ENCODE measurements around the gene GANAB. TPM values are rescaled to one million over a fixed set of nuclear protein-coding genes. Genes with fewer than 3 reads are reported as not detected.

Gene GANAB
- total RNA-seq, 1 donor from 2014 or later, result 323 TPM

DNA sequence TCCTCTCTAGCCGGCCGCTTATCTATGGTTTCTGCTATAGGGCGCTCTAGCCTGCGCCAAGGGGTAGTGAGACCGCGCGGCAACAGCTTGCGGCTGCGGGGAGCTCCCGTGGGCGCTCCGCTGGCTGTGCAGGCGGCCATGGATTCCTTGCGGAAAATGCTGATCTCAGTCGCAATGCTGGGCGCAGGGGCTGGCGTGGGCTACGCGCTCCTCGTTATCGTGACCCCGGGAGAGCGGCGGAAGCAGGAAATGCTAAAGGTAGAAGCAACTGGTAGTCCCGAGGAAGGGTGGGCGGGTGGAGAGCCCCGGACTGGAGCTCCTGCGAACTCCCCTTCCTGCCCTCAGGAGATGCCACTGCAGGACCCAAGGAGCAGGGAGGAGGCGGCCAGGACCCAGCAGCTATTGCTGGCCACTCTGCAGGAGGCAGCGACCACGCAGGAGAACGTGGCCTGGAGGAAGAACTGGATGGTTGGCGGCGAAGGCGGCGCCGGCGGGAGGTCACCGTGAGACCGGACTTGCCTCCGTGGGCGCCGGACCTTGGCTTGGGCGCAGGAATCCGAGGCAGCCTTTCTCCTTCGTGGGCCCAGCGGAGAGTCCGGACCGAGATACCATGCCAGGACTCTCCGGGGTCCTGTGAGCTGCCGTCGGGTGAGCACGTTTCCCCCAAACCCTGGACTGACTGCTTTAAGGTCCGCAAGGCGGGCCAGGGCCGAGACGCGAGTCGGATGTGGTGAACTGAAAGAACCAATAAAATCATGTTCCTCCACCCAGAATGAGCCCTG is 25.4 kb upstream of the GANAB start, which contains the start of the genes LBHD1 and UQCC3:
LBHD1 (minus strand) TSS at position 660 of the 782 bp plus-strand sequence. CDS start 2,236 bp downstream, outside the sequence.
UQCC3 (plus strand) TSS at position 66 of the 782 bp plus-strand sequence; CDS start at position 139, 73 bp downstream.
- H3K9me3 ChIP-seq (ENCODE audit: insufficient read depth, low read depth, low read length), result no peaks in the 10 kb centered on the region
- H3K4me1 ChIP-seq (ENCODE audit: insufficient read depth, low read length), result peaks cover 15% of the 10 kb centered on the region
- no peak for TF ChIP-seq EZH2 (IDR thresholded peaks at IDR 0.05; ENCODE audit: insufficient read depth, low read length)
- TF ChIP-seq CTCF (IDR thresholded peaks at IDR 0.05; ENCODE audit: insufficient read depth, low read depth, low read length), result no peak
- H4K20me1 ChIP-seq (ENCODE audit: insufficient read depth, low read length), result peaks cover 9% of the 10 kb centered on the region
- peak within 1 kb of the TSS; percentile 74 for H2AFZ ChIP-seq (ENCODE audit: low read depth, low read length)
- H3K9ac ChIP-seq (ENCODE audit: low read length), result peak within 1 kb of the TSS; percentile 88
- no peak for FAIRE-seq
- no peaks in the 10 kb centered on the region for H3K27me3 Mint-ChIP-seq (ENCODE audit: low read depth, unreplicated experiment)
- H3K4me1 Mint-ChIP-seq (ENCODE audit: low read depth, unreplicated experiment), result peaks cover 10% of the 10 kb centered on the region
- H3K27ac Mint-ChIP-seq (ENCODE audit: unreplicated experiment), result peak within 1 kb of the TSS; percentile 90
- peaks cover 56% of the 10 kb centered on the region for H3K79me2 ChIP-seq (ENCODE audit: insufficient read depth, low read length)
- peaks cover 9% of the 10 kb centered on the region for H3K36me3 ChIP-seq (ENCODE audit: insufficient read depth, low read length)
- no peaks in the 10 kb centered on the region for H3K9me3 Mint-ChIP-seq (ENCODE audit: unreplicated experiment)
- peaks cover 6% of the 10 kb centered on the region for H3K36me3 Mint-ChIP-seq (ENCODE audit: low read depth, unreplicated experiment)
- H3K27ac ChIP-seq (ENCODE audit: low read depth, low read length), result peak within 1 kb of the TSS; percentile 77
- H3K27me3 ChIP-seq (ENCODE audit: insufficient read depth, low read length), result no peaks in the 10 kb centered on the region
- DNase-seq (ENCODE audit: low read depth), result peak; percentile 80
- H3K4me3 Mint-ChIP-seq (ENCODE audit: unreplicated experiment), result peak within 1 kb of the TSS; percentile 92
- H3K4me3 ChIP-seq (ENCODE audit: insufficient read depth, low read depth, low read length), result peak within 1 kb of the TSS; percentile 87
- H3K4me2 ChIP-seq (ENCODE audit: low read length), result peak within 1 kb of the TSS; percentile 94

GRCh38 chr11:62671236-62671607 is 24.8 kb upstream of the GANAB start:
- TF ChIP-seq CTCF (IDR thresholded peaks at IDR 0.05; ENCODE audit: insufficient read depth, low read depth, low read length), result no peak
- TF ChIP-seq EZH2 (IDR thresholded peaks at IDR 0.05; ENCODE audit: insufficient read depth, low read length), result no peak
- Mint-ChIP-seq H3K4me1 (ENCODE audit: low read depth, unreplicated experiment) (peaks cover 15% of the 10 kb centered on the region), H3K27ac (ENCODE audit: unreplicated experiment) (peak overlapping the region; percentile 90), H3K36me3 (ENCODE audit: low read depth, unreplicated experiment) (peaks cover 6% of the 10 kb centered on the region), H3K27me3 (ENCODE audit: low read depth, unreplicated experiment) (no peaks in the 10 kb centered on the region), H3K9me3 (ENCODE audit: unreplicated experiment) (no peaks in the 10 kb centered on the region), H3K4me3 (ENCODE audit: unreplicated experiment) (peak overlapping the region; percentile 92)
- no peaks in the 10 kb centered on the region for H3K9me3 ChIP-seq (ENCODE audit: insufficient read depth, low read depth, low read length)
- H3K4me1 ChIP-seq (ENCODE audit: insufficient read depth, low read length), result peaks cover 21% of the 10 kb centered on the region
- peaks cover 60% of the 10 kb centered on the region for H3K79me2 ChIP-seq (ENCODE audit: insufficient read depth, low read length)
- peak overlapping the region; percentile 94 for H3K4me2 ChIP-seq (ENCODE audit: low read length)
- peaks cover 15% of the 10 kb centered on the region for H4K20me1 ChIP-seq (ENCODE audit: insufficient read depth, low read length)
- H3K27me3 ChIP-seq (ENCODE audit: insufficient read depth, low read length), result no peaks in the 10 kb centered on the region
- peak overlapping the region; percentile 88 for H3K9ac ChIP-seq (ENCODE audit: low read length)
- peak overlapping the region; percentile 87 for H3K4me3 ChIP-seq (ENCODE audit: insufficient read depth, low read depth, low read length)
- FAIRE-seq (no peak), DNase-seq (ENCODE audit: low read depth) (no peak)
- H2AFZ ChIP-seq (ENCODE audit: low read depth, low read length), result peak overlapping the region; percentile 74
- peak overlapping the region; percentile 77 for H3K27ac ChIP-seq (ENCODE audit: low read depth, low read length)
- peaks cover 9% of the 10 kb centered on the region for H3K36me3 ChIP-seq (ENCODE audit: insufficient read depth, low read length)
